PC-3 (cell line): ENCODE data around the gene RHBDD1. TPM values are rescaled to one million over a fixed set of nuclear protein-coding genes. Genes with fewer than 3 reads are reported as not detected.

Experiments
- ATAC-seq: fragments of 200-7000 bp; cut with Tn5 transposase; 2 replicates; pipeline ENCODE4 v1.9.1; 2020; ENCODE audit warnings: mild to moderate bottlenecking, moderate library complexity
- BruUV-seq: library from RNA; stranded (reverse); fragments of 400-500 nt; replicated peaks from 2 replicates; lab custom pipeline; 2021; lab: Mats Ljungman, UMichigan
- CTCF ChIA-PET: fragments of 300-600 bp; sonication (Branson Sonifier 250); formaldehyde crosslinking; loops from one replicate; lab custom pipeline; 2022; ENCODE audit warnings: antibody characterized with exemption; lab: Charles Lee
- POLR2A ChIA-PET: fragments of 300-600 bp; sonication (Branson Sonifier 250); formaldehyde crosslinking; loops from one replicate; lab custom pipeline; 2022; ENCODE audit warnings: antibody characterized with exemption; ENCODE audit not compliant: unreplicated experiment; lab: Charles Lee
- DNase-seq: peaks from one replicate; pipeline ENCODE4 v3.0.0-alpha.2; 2015
- H2AFZ ChIP-seq: fragments of 300-600 bp; sonication (generic); 2 replicates; pipeline ENCODE4 v1.6.0; 2016; ENCODE audit warnings: antibody characterized with exemption, low read length
- H3F3A ChIP-seq: fragments of 300-600 bp; sonication (generic); one replicate; pipeline ENCODE4 v1.6.0; 2017; ENCODE audit warnings: antibody characterized with exemption, low read length, control low read depth, mild to moderate bottlenecking; ENCODE audit not compliant: unreplicated experiment
- H3K27ac ChIP-seq: fragments of 300-600 bp; sonication (generic); 2 replicates; pipeline ENCODE4 v1.5.1; 2016; ENCODE audit warnings: mild to moderate bottlenecking, low read length
- H3K27me3 ChIP-seq: fragments of 300-600 bp; sonication (generic); 2 replicates; pipeline ENCODE4 v1.6.1; 2016; ENCODE audit warnings: low read length, mixed read lengths
- H3K36me3 ChIP-seq: fragments of 300-600 bp; sonication (generic); 2 replicates; pipeline ENCODE4 v1.6.1; 2016; ENCODE audit warnings: low read depth, mixed run types, low read length, mixed read lengths
- H3K4me1 ChIP-seq: fragments of 300-600 bp; sonication (generic); 2 replicates; pipeline ENCODE4 v1.5.1; 2016; ENCODE audit warnings: low read length; ENCODE audit not compliant: insufficient read depth
- H3K4me2 ChIP-seq: fragments of 300-600 bp; sonication (generic); 2 replicates; pipeline ENCODE4 v1.6.0; 2016; ENCODE audit warnings: low read length
- H3K4me3 ChIP-seq: fragments of 300-600 bp; sonication (generic); 2 replicates; pipeline ENCODE4 v1.5.1; 2016; ENCODE audit warnings: mild to moderate bottlenecking, low read length, mixed read lengths
- H3K79me2 ChIP-seq: fragments of 300-600 bp; sonication (generic); 2 replicates; pipeline ENCODE4 v1.6.1; 2017; ENCODE audit warnings: low read length, mixed read lengths
- H3K9ac ChIP-seq: fragments of 300-600 bp; sonication (generic); 2 replicates; pipeline ENCODE4 v1.6.0; 2016; ENCODE audit warnings: mild to moderate bottlenecking, low read length
- H3K9me2 ChIP-seq: fragments of 300-600 bp; sonication (generic); replicated peaks from 2 replicates; pipeline ENCODE4 v1.6.1; 2016; ENCODE audit warnings: mixed run types, low read length, mixed read lengths
- H3K9me3 ChIP-seq: fragments of 300-600 bp; sonication (generic); 2 replicates; pipeline ENCODE4 v1.6.1; 2016; ENCODE audit warnings: low read length, mixed read lengths
- H4K20me1 ChIP-seq: fragments of 300-600 bp; sonication (generic); 2 replicates; pipeline ENCODE4 v1.6.1; 2016; ENCODE audit warnings: low read length, mixed read lengths
- CTCF ChIP-seq: fragments of 300-600 bp; sonication (generic); conservative IDR thresholded peaks from 2 replicates; pipeline ENCODE4 v1.5.1; 2017; ENCODE audit warnings: antibody characterized with exemption, low read depth, mild to moderate bottlenecking, low read length
- EZH2 ChIP-seq: fragments of 300-600 bp; sonication (generic); IDR thresholded peaks from one replicate; pipeline ENCODE4 v1.6.1; 2017; ENCODE audit warnings: antibody characterized with exemption, mild to moderate bottlenecking, low read length; ENCODE audit not compliant: unreplicated experiment
- EZH2phosphoT487 ChIP-seq: fragments of 300-600 bp; sonication (generic); IDR thresholded peaks from 2 replicates; pipeline ENCODE4 v1.6.1; 2018; ENCODE audit warnings: mild to moderate bottlenecking, antibody characterized with exemption, low read length, borderline replicate concordance
- intact Hi-C: fragments of 100-400 bp; cut with micrococcal nuclease; formaldehyde crosslinking; loops from 2 replicates; pipeline ENCODE4 v1.9.0; 2023
- total RNA-seq: library from RNA; depleted of rRNA; stranded (reverse); fragments of >200 nt; gene quantifications from 2 replicates; pipeline ENCODE4 v1.2.3, GENCODE V29; 2014

RHBDD1 gene
- total RNA-seq, 1 experiment from 2014 or later: 9.1 TPM

DNA sequence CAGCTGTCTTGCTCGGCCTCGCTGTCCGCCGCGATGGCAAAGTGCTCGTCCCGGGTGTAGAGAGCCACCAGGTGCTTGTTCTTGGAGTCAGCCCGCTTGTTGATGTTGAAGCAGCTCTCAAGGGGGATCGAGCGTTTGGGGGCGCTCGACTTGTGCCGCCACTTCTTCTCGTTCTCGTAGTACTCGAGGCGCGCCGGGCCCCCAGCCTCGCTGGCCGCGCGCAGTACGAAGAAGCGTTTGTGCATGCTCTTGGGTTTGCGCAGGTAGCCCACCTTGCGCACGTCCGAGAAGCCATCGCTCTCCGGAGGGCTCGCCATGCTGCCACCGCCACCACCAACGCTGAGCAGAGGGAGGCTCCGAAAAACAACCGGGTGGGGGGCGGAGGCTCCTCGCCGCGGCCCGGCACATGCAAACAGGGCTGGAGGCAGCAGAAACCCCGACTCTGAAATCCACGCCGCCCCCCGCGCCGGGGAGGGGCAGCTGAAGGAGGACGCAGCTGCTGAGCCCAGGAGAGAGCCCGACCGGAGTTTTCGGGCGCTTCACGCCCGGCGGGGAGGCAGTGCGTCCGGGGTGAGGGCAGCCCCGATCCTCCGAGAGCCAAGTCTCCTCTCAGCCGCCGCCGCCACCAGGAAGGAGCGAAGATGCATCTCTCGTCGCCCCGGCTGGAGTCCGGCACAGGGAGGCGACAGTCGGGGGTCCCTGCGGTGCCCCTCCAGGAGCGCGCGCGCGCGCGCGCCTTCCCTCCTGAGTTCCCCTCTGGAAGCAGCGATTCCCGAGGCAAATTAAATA lies 37.2 kb upstream of the RHBDD1 start:
- BruUV-seq: no TSS peak
- ChIA-PET CTCF (interaction anchor here (0.5 to 0.7 kb wide), 2 partner anchors 172 to 583 kb away, joined by 4 to 5 read pairs; no protein-coding TSS in a partner anchor), POLR2A (interaction anchor here (0.5 to 0.7 kb wide), 5 partner anchors 146 to 878 kb away, joined by 3 to 5 read pairs (median 4); no protein-coding TSS in a partner anchor)
- H3K79me2 ChIP-seq: peaks cover 76% of the 10 kb centered on the region
- peak overlapping the region; percentile 97 for H3K4me2 ChIP-seq
- peak overlapping the region; percentile 88 for H3K27ac ChIP-seq
- peak overlapping the region; percentile 88 for H3K4me3 ChIP-seq
- intact Hi-C loops: loop anchor here (5.0 to 10.0 kb wide), 3 partner anchors 184 to 1004 kb away; no protein-coding TSS in a partner anchor
- no peaks in the 10 kb centered on the region for H3K9me3 ChIP-seq
- H3K36me3 ChIP-seq: peaks cover 37% of the 10 kb centered on the region
- DNase-seq (peak; percentile 18), ATAC-seq (no peak)
- H3F3A ChIP-seq: no peaks in the 10 kb centered on the region
- peaks cover 12% of the 10 kb centered on the region; the same call in 1 of the 2 replicates for H4K20me1 ChIP-seq
- no peaks in the 10 kb centered on the region for H3K9me2 ChIP-seq
- no peak overlapping the region for H2AFZ ChIP-seq
- peaks cover 36% of the 10 kb centered on the region for H3K4me1 ChIP-seq
- TF ChIP-seq EZH2: no peak
- no peak for TF ChIP-seq EZH2phosphoT487
- TF ChIP-seq CTCF: peak; percentile 34; the same call in 1 of the 2 replicates
- peak overlapping the region; percentile 96 for H3K9ac ChIP-seq
- no peaks in the 10 kb centered on the region for H3K27me3 ChIP-seq

GRCh38 chr2:226799211-226799975 lies 36.5 kb upstream of the RHBDD1 start, which contains the start of gene IRS1:
TSS of gene IRS1 (minus strand) at chr2:226799820. CDS start at chr2:226798738, 1,082 bp downstream.
- Histone ChIP-seq H3K9me3 (no peaks in the 10 kb centered on the region), H3K9me2 (no peaks in the 10 kb centered on the region), H3K27me3 (no peaks in the 10 kb centered on the region), H3K36me3 (peaks cover 30% of the 10 kb centered on the region), H3K79me2 (peaks cover 68% of the 10 kb centered on the region), H4K20me1 (0 out of 2 replicates have a peak, but pooled peaks cover 5% of the 10 kb centered on the region), H3K9ac (peak within 1 kb of the TSS; percentile 96), H3K27ac (peak within 1 kb of the TSS; percentile 88), H3K4me2 (peak within 1 kb of the TSS; percentile 97), H3K4me1 (peaks cover 36% of the 10 kb centered on the region), H2AFZ (peak within 1 kb of the TSS; percentile 82), H3K4me3 (peak within 1 kb of the TSS; percentile 88), H3F3A (no peaks in the 10 kb centered on the region)
- TF ChIP-seq EZH2 (no peak), CTCF (no peak), EZH2phosphoT487 (no peak)
- ChIA-PET POLR2A (interaction anchor here (0.5 to 0.7 kb wide), 8 partner anchors 21 to 1127 kb away, joined by 3 to 14 read pairs (median 5); no protein-coding TSS in a partner anchor), CTCF (interaction anchor here (0.6 to 1.5 kb wide), 4 partner anchors 323 to 1134 kb away, joined by 3 to 5 read pairs (median 4); no protein-coding TSS in a partner anchor)
- ATAC-seq (peak; percentile 13), DNase-seq (peak; percentile 75)
- BruUV-seq: no TSS peak
- intact Hi-C loops: loop anchor here (5.0 to 10.0 kb wide), 3 partner anchors 185 to 1005 kb away; no protein-coding TSS in a partner anchor
